WTC11 (cell line): ENCODE measurements around the gene ANTXR2. TPM values are rescaled to one million over a fixed set of nuclear protein-coding genes. Genes with fewer than 3 reads are reported as not detected.
A peak's percentile ranks its signal among the peaks of the same experiment; 100 is the strongest.

Source experiments
- ATF6 ChIP-seq: sonication (generic); formaldehyde crosslinking; IDR thresholded peaks from 2 replicates; pipeline ENCODE4 v1.8.1; 2023; ENCODE audit warnings: mild to moderate bottlenecking, missing genetic modification reagents
- CREM ChIP-seq: sonication (generic); formaldehyde crosslinking; IDR thresholded peaks from 2 replicates; pipeline ENCODE4 v1.8.1; 2022; ENCODE audit warnings: mild to moderate bottlenecking, missing genetic modification reagents, moderate library complexity
- ELF4 ChIP-seq: sonication (generic); formaldehyde crosslinking; IDR thresholded peaks from 2 replicates; pipeline ENCODE4 v1.8.1; 2022; ENCODE audit warnings: low read depth, mild to moderate bottlenecking, moderate library complexity, missing genetic modification reagents
- ESRRA ChIP-seq: sonication (generic); formaldehyde crosslinking; IDR thresholded peaks from 2 replicates; pipeline ENCODE4 v1.8.1; 2022; ENCODE audit warnings: mild to moderate bottlenecking, missing genetic modification reagents, borderline replicate concordance
- GRHL2 ChIP-seq: fragments of 250-450 bp; sonication (Bioruptor Pico); IDR thresholded peaks from 2 replicates; pipeline ENCODE4 v1.8.0; 2022; ENCODE audit warnings: mild to moderate bottlenecking, moderate library complexity; ENCODE audit not compliant: insufficient replicate concordance, severe bottlenecking
- HMGA2 ChIP-seq: fragments of 250-450 bp; sonication (Bioruptor Pico); IDR thresholded peaks from 2 replicates; pipeline ENCODE4 v1.4.0; 2021; ENCODE audit warnings: mild to moderate bottlenecking, moderate library complexity
- HMGXB4 ChIP-seq: sonication (generic); formaldehyde crosslinking; IDR thresholded peaks from 2 replicates; pipeline ENCODE4 v1.8.1; 2023; ENCODE audit warnings: mild to moderate bottlenecking, moderate library complexity, missing genetic modification reagents
- JAZF1 ChIP-seq: fragments of 250-450 bp; sonication (Bioruptor Pico); IDR thresholded peaks from 2 replicates; pipeline ENCODE4 v1.9.0; 2021; ENCODE audit warnings: moderate library complexity, mild to moderate bottlenecking, inconsistent platforms
- KAT7 ChIP-seq: sonication (generic); formaldehyde crosslinking; IDR thresholded peaks from 2 replicates; pipeline ENCODE4 v1.8.1; 2023; ENCODE audit warnings: missing genetic modification reagents, mild to moderate bottlenecking, borderline replicate concordance
- MYBL2 ChIP-seq: sonication (generic); formaldehyde crosslinking; IDR thresholded peaks from 2 replicates; pipeline ENCODE4 v1.8.1; 2023; ENCODE audit warnings: mild to moderate bottlenecking, moderate library complexity, missing genetic modification reagents
- SMAD3 ChIP-seq: sonication (generic); formaldehyde crosslinking; IDR thresholded peaks from 2 replicates; pipeline ENCODE4 v1.8.0; 2022; ENCODE audit warnings: missing genetic modification reagents, mild to moderate bottlenecking, borderline replicate concordance
- TEAD4 ChIP-seq: sonication (generic); formaldehyde crosslinking; IDR thresholded peaks from 2 replicates; pipeline ENCODE4 v1.8.0; 2022; ENCODE audit warnings: mild to moderate bottlenecking, missing genetic modification reagents
- ZBTB21 ChIP-seq: sonication (generic); formaldehyde crosslinking; IDR thresholded peaks from 2 replicates; pipeline ENCODE4 v1.8.1; 2023; ENCODE audit warnings: mild to moderate bottlenecking, missing genetic modification reagents, borderline replicate concordance
- ZMAT4 ChIP-seq: fragments of 250-450 bp; sonication (Bioruptor Pico); IDR thresholded peaks from 2 replicates; pipeline ENCODE4 v1.9.0; 2021; ENCODE audit warnings: mild to moderate bottlenecking
- ZNF121 ChIP-seq: sonication (generic); formaldehyde crosslinking; IDR thresholded peaks from 2 replicates; pipeline ENCODE4 v1.8.0; 2023; ENCODE audit warnings: missing genetic modification reagents
- ZNF138 ChIP-seq: sonication (generic); formaldehyde crosslinking; conservative IDR thresholded peaks from 2 replicates; pipeline ENCODE4 v1.8.1; 2022; ENCODE audit warnings: mild to moderate bottlenecking, moderate library complexity, missing genetic modification reagents
- ZNF232 ChIP-seq: sonication (generic); formaldehyde crosslinking; IDR thresholded peaks from 2 replicates; pipeline ENCODE4 v1.8.0; 2022; ENCODE audit warnings: mild to moderate bottlenecking, missing genetic modification reagents
- ZNF281 ChIP-seq: sonication (generic); formaldehyde crosslinking; IDR thresholded peaks from 2 replicates; pipeline ENCODE4 v1.8.0; 2023; ENCODE audit warnings: mild to moderate bottlenecking, missing genetic modification reagents
- total RNA-seq: library from RNA; stranded (reverse); gene quantifications from 3 replicates; pipeline ENCODE4 v1.2.3, GENCODE V29; 2021
- TF ChIP-seq, protein P1 (sequence below): sonication (generic); formaldehyde crosslinking; IDR thresholded peaks from 2 replicates; pipeline ENCODE4 v1.8.1; 2022; ENCODE audit warnings: missing genetic modification reagents, borderline replicate concordance
- TF ChIP-seq, protein P2 (sequence below): sonication (generic); formaldehyde crosslinking; IDR thresholded peaks from 2 replicates; pipeline ENCODE4 v1.8.1; 2022; ENCODE audit warnings: low read depth, missing genetic modification reagents, borderline replicate concordance
- TF ChIP-seq, protein P3 (sequence below): sonication (generic); formaldehyde crosslinking; conservative IDR thresholded peaks from 2 replicates; pipeline ENCODE4 v1.8.1; 2022; ENCODE audit warnings: mild to moderate bottlenecking, missing genetic modification reagents
- TF ChIP-seq, protein P4 (sequence below): sonication (generic); formaldehyde crosslinking; IDR thresholded peaks from 2 replicates; pipeline ENCODE4 v1.8.0; 2022; ENCODE audit warnings: mild to moderate bottlenecking, missing genetic modification reagents
- TF ChIP-seq, protein P5 (sequence below): sonication (generic); formaldehyde crosslinking; IDR thresholded peaks from 2 replicates; pipeline ENCODE4 v1.8.1; 2022; ENCODE audit warnings: mild to moderate bottlenecking, missing genetic modification reagents, moderate library complexity, borderline replicate concordance
- TF ChIP-seq, protein P6 (sequence below): sonication (generic); formaldehyde crosslinking; IDR thresholded peaks from 2 replicates; pipeline ENCODE4 v1.8.1; 2023; ENCODE audit warnings: mild to moderate bottlenecking, missing genetic modification reagents, moderate library complexity

Gene ANTXR2
- total RNA-seq, 1 experiment from 2014 or later, result 9.9 TPM

DNA sequence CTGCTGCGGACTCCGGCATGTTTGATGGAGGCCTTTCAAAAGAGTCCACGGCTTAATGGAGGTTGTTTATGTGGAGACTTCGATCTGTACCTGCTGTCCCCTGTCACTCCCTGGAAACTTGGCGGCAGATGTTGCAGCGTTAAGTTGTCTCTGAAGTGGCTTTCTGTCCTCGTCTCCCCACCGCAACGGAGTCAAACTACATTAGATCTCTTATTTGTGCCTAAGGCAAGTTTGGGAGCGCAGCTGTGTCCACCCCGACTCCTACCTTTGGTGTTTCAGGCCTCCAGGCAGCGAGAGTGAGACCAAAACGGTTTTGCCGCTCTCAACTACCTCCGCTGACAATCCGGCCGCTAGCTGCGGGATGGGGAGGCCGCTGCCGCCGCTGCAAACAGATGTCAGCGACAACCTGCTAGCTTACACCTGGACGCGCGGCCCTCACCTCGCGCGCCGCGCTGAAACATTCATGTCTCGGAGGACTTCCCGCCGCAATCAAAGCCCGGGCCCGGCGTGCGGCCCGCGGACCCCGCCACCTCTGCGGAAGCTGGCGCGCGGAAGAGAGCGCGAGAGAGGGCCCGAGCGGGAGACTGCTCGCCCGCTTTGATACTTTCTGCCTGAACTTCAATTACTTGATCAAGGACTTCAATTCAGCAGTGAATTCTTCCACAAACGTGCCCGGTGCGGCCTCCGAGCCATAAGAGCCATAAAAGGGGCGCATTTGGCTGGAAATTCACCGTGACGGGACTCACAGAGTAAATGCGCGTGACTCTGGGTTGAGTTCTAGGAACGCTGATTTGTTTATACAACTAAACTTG lies 108.4 kb downstream of the ANTXR2 start (continued):
- TF ChIP-seq, protein P1, sequence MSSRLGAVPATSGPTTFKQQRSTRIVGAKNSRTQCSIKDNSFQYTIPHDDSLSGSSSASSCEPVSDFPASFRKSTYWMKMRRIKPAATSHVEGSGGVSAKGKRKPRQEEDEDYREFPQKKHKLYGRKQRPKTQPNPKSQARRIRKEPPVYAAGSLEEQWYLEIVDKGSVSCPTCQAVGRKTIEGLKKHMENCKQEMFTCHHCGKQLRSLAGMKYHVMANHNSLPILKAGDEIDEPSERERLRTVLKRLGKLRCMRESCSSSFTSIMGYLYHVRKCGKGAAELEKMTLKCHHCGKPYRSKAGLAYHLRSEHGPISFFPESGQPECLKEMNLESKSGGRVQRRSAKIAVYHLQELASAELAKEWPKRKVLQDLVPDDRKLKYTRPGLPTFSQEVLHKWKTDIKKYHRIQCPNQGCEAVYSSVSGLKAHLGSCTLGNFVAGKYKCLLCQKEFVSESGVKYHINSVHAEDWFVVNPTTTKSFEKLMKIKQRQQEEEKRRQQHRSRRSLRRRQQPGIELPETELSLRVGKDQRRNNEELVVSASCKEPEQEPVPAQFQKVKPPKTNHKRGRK (CRISPR knock-in tag), result no peak
- TF ChIP-seq HMGA2 (CRISPR knock-in tag) (no peak), ZNF232 (CRISPR knock-in tag) (peak; percentile 66; the same call in 1 of the 2 replicates), ESRRA (CRISPR knock-in tag) (no peak), KAT7 (CRISPR knock-in tag) (no peak), HMGXB4 (no peak), ZNF281 (CRISPR knock-in tag) (0 out of 2 replicates have a peak, but pooled peaks have one; percentile 38), ZMAT4 (no peak), ZNF138 (CRISPR knock-in tag) (no peak), GRHL2 (no peak), MYBL2 (CRISPR knock-in tag) (0 out of 2 replicates have a peak, but pooled peaks have one; percentile 28), ZNF121 (CRISPR knock-in tag) (no peak), CREM (CRISPR knock-in tag) (no peak), ATF6 (CRISPR knock-in tag) (no peak), ELF4 (no peak), TEAD4 (CRISPR knock-in tag) (no peak), SMAD3 (CRISPR knock-in tag) (no peak; the same call in 1 of the 2 replicates), JAZF1 (CRISPR knock-in tag) (no peak), ZBTB21 (CRISPR knock-in tag) (no peak)
- TF ChIP-seq, protein P2, sequence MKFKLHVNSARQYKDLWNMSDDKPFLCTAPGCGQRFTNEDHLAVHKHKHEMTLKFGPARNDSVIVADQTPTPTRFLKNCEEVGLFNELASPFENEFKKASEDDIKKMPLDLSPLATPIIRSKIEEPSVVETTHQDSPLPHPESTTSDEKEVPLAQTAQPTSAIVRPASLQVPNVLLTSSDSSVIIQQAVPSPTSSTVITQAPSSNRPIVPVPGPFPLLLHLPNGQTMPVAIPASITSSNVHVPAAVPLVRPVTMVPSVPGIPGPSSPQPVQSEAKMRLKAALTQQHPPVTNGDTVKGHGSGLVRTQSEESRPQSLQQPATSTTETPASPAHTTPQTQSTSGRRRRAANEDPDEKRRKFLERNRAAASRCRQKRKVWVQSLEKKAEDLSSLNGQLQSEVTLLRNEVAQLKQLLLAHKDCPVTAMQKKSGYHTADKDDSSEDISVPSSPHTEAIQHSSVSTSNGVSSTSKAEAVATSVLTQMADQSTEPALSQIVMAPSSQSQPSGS, result no peak
- TF ChIP-seq, protein P3, sequence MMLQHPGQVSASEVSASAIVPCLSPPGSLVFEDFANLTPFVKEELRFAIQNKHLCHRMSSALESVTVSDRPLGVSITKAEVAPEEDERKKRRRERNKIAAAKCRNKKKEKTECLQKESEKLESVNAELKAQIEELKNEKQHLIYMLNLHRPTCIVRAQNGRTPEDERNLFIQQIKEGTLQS (CRISPR knock-in tag), result no peak
- TF ChIP-seq, protein P4, sequence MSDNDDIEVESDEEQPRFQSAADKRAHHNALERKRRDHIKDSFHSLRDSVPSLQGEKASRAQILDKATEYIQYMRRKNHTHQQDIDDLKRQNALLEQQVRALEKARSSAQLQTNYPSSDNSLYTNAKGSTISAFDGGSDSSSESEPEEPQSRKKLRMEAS (CRISPR knock-in tag), result peak; percentile 87
- TF ChIP-seq, protein P5, sequence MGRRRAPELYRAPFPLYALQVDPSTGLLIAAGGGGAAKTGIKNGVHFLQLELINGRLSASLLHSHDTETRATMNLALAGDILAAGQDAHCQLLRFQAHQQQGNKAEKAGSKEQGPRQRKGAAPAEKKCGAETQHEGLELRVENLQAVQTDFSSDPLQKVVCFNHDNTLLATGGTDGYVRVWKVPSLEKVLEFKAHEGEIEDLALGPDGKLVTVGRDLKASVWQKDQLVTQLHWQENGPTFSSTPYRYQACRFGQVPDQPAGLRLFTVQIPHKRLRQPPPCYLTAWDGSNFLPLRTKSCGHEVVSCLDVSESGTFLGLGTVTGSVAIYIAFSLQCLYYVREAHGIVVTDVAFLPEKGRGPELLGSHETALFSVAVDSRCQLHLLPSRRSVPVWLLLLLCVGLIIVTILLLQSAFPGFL (CRISPR knock-in tag), result no peak
- TF ChIP-seq, protein P6, sequence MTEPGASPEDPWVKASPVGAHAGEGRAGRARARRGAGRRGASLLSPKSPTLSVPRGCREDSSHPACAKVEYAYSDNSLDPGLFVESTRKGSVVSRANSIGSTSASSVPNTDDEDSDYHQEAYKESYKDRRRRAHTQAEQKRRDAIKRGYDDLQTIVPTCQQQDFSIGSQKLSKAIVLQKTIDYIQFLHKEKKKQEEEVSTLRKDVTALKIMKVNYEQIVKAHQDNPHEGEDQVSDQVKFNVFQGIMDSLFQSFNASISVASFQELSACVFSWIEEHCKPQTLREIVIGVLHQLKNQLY (CRISPR knock-in tag), result no peak
